NCI-H526 treated with DMSO at 0.1 percent for 48 hours (cell line): ENCODE results near the gene PBX4.

Experiments
- DNase-seq: peaks from one replicate; lab custom pipeline; 2025; lab: John Stamatoyannopoulos, UW

PBX4 gene

GRCh38 chr19:19588546-19588945 lies 29.9 kb downstream of the PBX4 start:
- DNase-seq = no peak

GRCh38 chr19:19587771-19588170 lies 30.7 kb downstream of the PBX4 start:
- no peak for DNase-seq

- no peak for DNase-seq
These were observed 34.1 kb downstream of the PBX4 start for GRCh38 chr19:19584356-19584755.

- no peak for DNase-seq
These were observed 36.0 kb downstream of the PBX4 start for GRCh38 chr19:19582471-19582870.

- DNase-seq = no peak
These were observed 37.1 kb downstream of the PBX4 start for GRCh38 chr19:19581391-19581790.

- DNase-seq = no peak
These were observed 38.1 kb downstream of the PBX4 start for GRCh38 chr19:19580418-19580817.

- no peak for DNase-seq
These were observed 38.7 kb downstream of the PBX4 start for GRCh38 chr19:19579533-19580361.

- DNase-seq = no peak
These were observed 40.2 kb downstream of the PBX4 start for GRCh38 chr19:19578252-19578651.

- DNase-seq = no peak
These were observed 43.1 kb downstream of the PBX4 start for GRCh38 chr19:19575411-19575810.

- no peak for DNase-seq
These were observed 47.3 kb downstream of the PBX4 start for GRCh38 chr19:19571071-19571786.

GRCh38 chr19:19570571-19570970 lies 47.9 kb downstream of the PBX4 start:
- DNase-seq = no peak

- no peak for DNase-seq
These were observed 49.4 kb downstream of the PBX4 start for GRCh38 chr19:19568802-19569756.

- DNase-seq = no peak
These were observed 51.1 kb downstream of the PBX4 start for GRCh38 chr19:19567391-19567790.

- no peak for DNase-seq
These were observed 52.2 kb downstream of the PBX4 start for GRCh38 chr19:19566306-19566705.

- no peak for DNase-seq
These were observed 55.1 kb downstream of the PBX4 start for GRCh38 chr19:19563348-19563848.

GRCh38 chr19:19562665-19563347 lies 55.7 kb downstream of the PBX4 start:
- DNase-seq = no peak

- no peak for DNase-seq
These were observed 56.4 kb downstream of the PBX4 start for GRCh38 chr19:19561946-19562664.

- no peak for DNase-seq
These were observed 58.6 kb downstream of the PBX4 start for GRCh38 chr19:19559931-19560330.

GRCh38 chr19:19558636-19559035 lies 59.9 kb downstream of the PBX4 start:
- no peak for DNase-seq

- DNase-seq = no peak
These were observed 60.4 kb downstream of the PBX4 start for GRCh38 chr19:19558055-19558454.
